ENCODE results near the gene VSIG10. TPM values are rescaled to one million over a fixed set of nuclear protein-coding genes. Genes with fewer than 3 reads are reported as not detected.

The VSIG10 gene
- total RNA-seq, 1 donor from 2014 or later, result 12.0 TPM

- Mint-ChIP-seq H3K4me3 (ENCODE audit: unreplicated experiment) (no peak overlapping the region), H3K27ac (ENCODE audit: unreplicated experiment) (no peak overlapping the region), H3K36me3 (ENCODE audit: low read depth, unreplicated experiment) (peaks cover 5% of the 10 kb centered on the region), H3K9me3 (ENCODE audit: unreplicated experiment) (no peaks in the 10 kb centered on the region), H3K27me3 (ENCODE audit: low read depth, unreplicated experiment) (no peaks in the 10 kb centered on the region), H3K4me1 (ENCODE audit: low read depth, unreplicated experiment) (no peaks in the 10 kb centered on the region)
- Histone ChIP-seq H3K79me2 (ENCODE audit: insufficient read depth, low read length) (no peaks in the 10 kb centered on the region), H3K4me1 (ENCODE audit: insufficient read depth, low read length) (no peaks in the 10 kb centered on the region), H3K27ac (ENCODE audit: low read depth, low read length) (no peak overlapping the region), H3K4me3 (ENCODE audit: insufficient read depth, low read depth, low read length) (no peak overlapping the region), H3K36me3 (ENCODE audit: insufficient read depth, low read length) (peaks cover 19% of the 10 kb centered on the region), H3K9ac (ENCODE audit: low read length) (no peak overlapping the region), H2AFZ (ENCODE audit: low read depth, low read length) (no peak overlapping the region), H3K9me3 (ENCODE audit: insufficient read depth, low read depth, low read length) (no peaks in the 10 kb centered on the region), H3K4me2 (ENCODE audit: low read length) (no peak overlapping the region), H3K27me3 (ENCODE audit: insufficient read depth, low read length) (no peaks in the 10 kb centered on the region), H4K20me1 (ENCODE audit: insufficient read depth, low read length) (no peaks in the 10 kb centered on the region)
- no peak for TF ChIP-seq CTCF (IDR thresholded peaks at IDR 0.05; ENCODE audit: insufficient read depth, low read depth, low read length)
- TF ChIP-seq EZH2 (IDR thresholded peaks at IDR 0.05; ENCODE audit: insufficient read depth, low read length), result no peak
- FAIRE-seq (no peak), DNase-seq (ENCODE audit: low read depth) (no peak)
Measured at GRCh38 chr12:118150625-118151024, 46.8 kb upstream of the VSIG10 start.

GRCh38 chr12:118148287-118148686 lies 44.5 kb upstream of the VSIG10 start:
- Histone ChIP-seq H2AFZ (ENCODE audit: low read depth, low read length) (no peak overlapping the region), H3K27ac (ENCODE audit: low read depth, low read length) (no peak overlapping the region), H3K36me3 (ENCODE audit: insufficient read depth, low read length) (peaks cover 29% of the 10 kb centered on the region), H4K20me1 (ENCODE audit: insufficient read depth, low read length) (peaks cover 3% of the 10 kb centered on the region), H3K9me3 (ENCODE audit: insufficient read depth, low read depth, low read length) (no peaks in the 10 kb centered on the region), H3K4me3 (ENCODE audit: insufficient read depth, low read depth, low read length) (no peak overlapping the region), H3K4me1 (ENCODE audit: insufficient read depth, low read length) (no peaks in the 10 kb centered on the region), H3K27me3 (ENCODE audit: insufficient read depth, low read length) (no peaks in the 10 kb centered on the region), H3K9ac (ENCODE audit: low read length) (no peak overlapping the region), H3K4me2 (ENCODE audit: low read length) (no peak overlapping the region), H3K79me2 (ENCODE audit: insufficient read depth, low read length) (no peaks in the 10 kb centered on the region)
- H3K36me3 Mint-ChIP-seq (ENCODE audit: low read depth, unreplicated experiment), result peaks cover 13% of the 10 kb centered on the region
- H3K27ac Mint-ChIP-seq (ENCODE audit: unreplicated experiment), result no peak overlapping the region
- no peak for FAIRE-seq
- DNase-seq (ENCODE audit: low read depth), result no peak
- H3K27me3 Mint-ChIP-seq (ENCODE audit: low read depth, unreplicated experiment), result no peaks in the 10 kb centered on the region
- H3K4me1 Mint-ChIP-seq (ENCODE audit: low read depth, unreplicated experiment), result no peaks in the 10 kb centered on the region
- no peak overlapping the region for H3K4me3 Mint-ChIP-seq (ENCODE audit: unreplicated experiment)
- H3K9me3 Mint-ChIP-seq (ENCODE audit: unreplicated experiment), result no peaks in the 10 kb centered on the region
- TF ChIP-seq EZH2 (IDR thresholded peaks at IDR 0.05; ENCODE audit: insufficient read depth, low read length) (no peak), CTCF (IDR thresholded peaks at IDR 0.05; ENCODE audit: insufficient read depth, low read depth, low read length) (no peak)

- H3K27me3 ChIP-seq (ENCODE audit: insufficient read depth, low read length), result no peaks in the 10 kb centered on the region
- Mint-ChIP-seq H3K27me3 (ENCODE audit: low read depth, unreplicated experiment) (no peaks in the 10 kb centered on the region), H3K4me3 (ENCODE audit: unreplicated experiment) (no peak overlapping the region), H3K36me3 (ENCODE audit: low read depth, unreplicated experiment) (peaks cover 18% of the 10 kb centered on the region), H3K27ac (ENCODE audit: unreplicated experiment) (no peak overlapping the region), H3K9me3 (ENCODE audit: unreplicated experiment) (no peaks in the 10 kb centered on the region), H3K4me1 (ENCODE audit: low read depth, unreplicated experiment) (no peaks in the 10 kb centered on the region)
- H2AFZ ChIP-seq (ENCODE audit: low read depth, low read length), result no peak overlapping the region
- DNase-seq (ENCODE audit: low read depth), result no peak
- no peak overlapping the region for H3K4me2 ChIP-seq (ENCODE audit: low read length)
- FAIRE-seq, result no peak
- H3K27ac ChIP-seq (ENCODE audit: low read depth, low read length), result no peak overlapping the region
- peaks cover 34% of the 10 kb centered on the region for H3K36me3 ChIP-seq (ENCODE audit: insufficient read depth, low read length)
- peaks cover 1% of the 10 kb centered on the region for H3K79me2 ChIP-seq (ENCODE audit: insufficient read depth, low read length)
- H3K9me3 ChIP-seq (ENCODE audit: insufficient read depth, low read depth, low read length), result no peaks in the 10 kb centered on the region
- H4K20me1 ChIP-seq (ENCODE audit: insufficient read depth, low read length), result peaks cover 10% of the 10 kb centered on the region
- H3K9ac ChIP-seq (ENCODE audit: low read length), result no peak overlapping the region
- TF ChIP-seq EZH2 (IDR thresholded peaks at IDR 0.05; ENCODE audit: insufficient read depth, low read length), result no peak
- TF ChIP-seq CTCF (IDR thresholded peaks at IDR 0.05; ENCODE audit: insufficient read depth, low read depth, low read length), result no peak
- no peak overlapping the region for H3K4me3 ChIP-seq (ENCODE audit: insufficient read depth, low read depth, low read length)
- H3K4me1 ChIP-seq (ENCODE audit: insufficient read depth, low read length), result no peaks in the 10 kb centered on the region
Measured at GRCh38 chr12:118145798-118146156, 42.0 kb upstream of the VSIG10 start.
